ENCODE measurements around the gene TXNDC16. TPM values are rescaled to one million over a fixed set of nuclear protein-coding genes. Genes with fewer than 3 reads are reported as not detected.
A peak's percentile ranks its signal among the peaks of the same experiment; 100 is the strongest.

TXNDC16 gene
- total RNA-seq, 1 donor = 6.9 TPM

GRCh38 chr14:52400846-52401245 is 151.5 kb downstream of the TXNDC16 start:
- no peak for TF ChIP-seq CTCF (IDR thresholded peaks at IDR 0.05; ENCODE audit: insufficient read depth, low read length)
- H3K4me3 ChIP-seq (ENCODE audit: low read depth, low read length) = no peak overlapping the region
- DNase-seq (ENCODE audit: low read depth) = no peak

GRCh38 chr14:52399921-52400595 is 152.2 kb downstream of the TXNDC16 start:
- peak; percentile 39 for TF ChIP-seq CTCF (IDR thresholded peaks at IDR 0.05; ENCODE audit: insufficient read depth, low read length)
- DNase-seq (ENCODE audit: low read depth) = peak; percentile 61
- H3K4me3 ChIP-seq (ENCODE audit: low read depth, low read length) = no peak overlapping the region

GRCh38 chr14:52399104-52399503 is 153.2 kb downstream of the TXNDC16 start:
- no peak overlapping the region for H3K4me3 ChIP-seq (ENCODE audit: low read depth, low read length)
- DNase-seq (ENCODE audit: low read depth) = no peak
- no peak for TF ChIP-seq CTCF (IDR thresholded peaks at IDR 0.05; ENCODE audit: insufficient read depth, low read length)

- H3K4me3 ChIP-seq (ENCODE audit: low read depth, low read length) = no peak overlapping the region
- peak; percentile 31 for DNase-seq (ENCODE audit: low read depth)
- no peak for TF ChIP-seq CTCF (IDR thresholded peaks at IDR 0.05; ENCODE audit: insufficient read depth, low read length)
These were observed 154.5 kb downstream of the TXNDC16 start for GRCh38 chr14:52397844-52398243.

GRCh38 chr14:52395728-52396127 is 156.6 kb downstream of the TXNDC16 start:
- DNase-seq (ENCODE audit: low read depth) = no peak
- H3K4me3 ChIP-seq (ENCODE audit: low read depth, low read length) = no peak overlapping the region
- TF ChIP-seq CTCF (IDR thresholded peaks at IDR 0.05; ENCODE audit: insufficient read depth, low read length) = no peak

GRCh38 chr14:52391881-52392615 is 160.3 kb downstream of the TXNDC16 start:
- H3K4me3 ChIP-seq (ENCODE audit: low read depth, low read length) = no peak overlapping the region
- peak; percentile 88 for DNase-seq (ENCODE audit: low read depth)
- TF ChIP-seq CTCF (IDR thresholded peaks at IDR 0.05; ENCODE audit: insufficient read depth, low read length) = no peak

Other genes starting within 250 kb of the TXNDC16 start
- 1.6 and 50.1 TPM in 2 replicates for gene PTGER2, start 238.2 kb downstream of the TXNDC16 start, total RNA-seq (ENCODE audit: low replicate concordance)
- 0.49 and 1.7 TPM in 2 replicates for gene GPR137C, start 331 bp upstream of the TXNDC16 start, total RNA-seq (ENCODE audit: low replicate concordance)
- 75.3 and 123 TPM in 2 replicates for gene ERO1A, start 143.1 kb upstream of the TXNDC16 start, total RNA-seq (ENCODE audit: low replicate concordance)
- gene PSMC6, start 154.7 kb upstream of the TXNDC16 start, total RNA-seq (ENCODE audit: low replicate concordance) = 81.2 and 111 TPM in 2 replicates
- gene STYX, start 177.7 kb upstream of the TXNDC16 start, total RNA-seq (ENCODE audit: low replicate concordance) = 9.3 and 50.7 TPM in 2 replicates
- gene GNPNAT1, start 239.1 kb upstream of the TXNDC16 start, total RNA-seq (ENCODE audit: low replicate concordance) = 26.6 and 59.9 TPM in 2 replicates

Data from fibroblast of the aortic adventitia (primary cell).